Measurements from ENCODE around the gene ARMCX2. TPM values are rescaled to one million over a fixed set of nuclear protein-coding genes. Genes with fewer than 3 reads are reported as not detected.
"Not testable (repeated sequence)": the region's sequence is repeated elsewhere in the genome, so short reads cannot be mapped to it uniquely, and the experiment has no call there.

ARMCX2 gene
- total RNA-seq, 1 experiment from 2014 or later, result not detected

DNA sequence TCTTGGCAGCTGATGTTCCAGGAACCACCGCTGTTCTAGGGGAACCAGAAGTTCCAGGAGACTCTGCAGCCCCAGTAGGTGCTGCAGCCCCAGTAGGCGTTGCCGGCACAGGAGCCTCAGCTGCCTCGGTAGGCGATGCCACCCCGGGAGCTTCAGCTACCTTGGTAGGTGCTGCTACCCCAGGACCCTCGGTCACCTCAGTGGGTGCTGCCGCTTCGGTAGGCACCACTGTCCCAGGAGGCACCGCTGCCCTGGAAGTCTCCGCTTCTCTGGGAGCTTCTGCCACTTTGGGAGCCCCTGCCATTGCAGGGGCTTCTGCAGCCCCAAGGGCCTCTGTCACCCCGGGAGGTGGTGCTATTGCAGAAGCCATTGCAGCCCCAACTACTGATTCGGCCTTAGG, 2.8 kb downstream of the ARMCX2 start:
- H3K36me3 Mint-ChIP-seq (ENCODE audit: insufficient read depth, unreplicated experiment), result no peaks in the 10 kb centered on the region
- no peak overlapping the region for H3K27ac Mint-ChIP-seq (ENCODE audit: unreplicated experiment)
- no peak overlapping the region for H3K4me3 Mint-ChIP-seq (ENCODE audit: low read depth, unreplicated experiment)
- no peak for DNase-seq
- CTCF ChIA-PET, result no interaction called here
- no TSS peak for BruUV-seq (replicated peaks)
- no peaks in the 10 kb centered on the region for H3K9me3 Mint-ChIP-seq (ENCODE audit: low read depth, unreplicated experiment)
- peaks cover 26% of the 10 kb centered on the region for H3K27me3 Mint-ChIP-seq (ENCODE audit: unreplicated experiment)
- TF ChIP-seq, protein P1, sequence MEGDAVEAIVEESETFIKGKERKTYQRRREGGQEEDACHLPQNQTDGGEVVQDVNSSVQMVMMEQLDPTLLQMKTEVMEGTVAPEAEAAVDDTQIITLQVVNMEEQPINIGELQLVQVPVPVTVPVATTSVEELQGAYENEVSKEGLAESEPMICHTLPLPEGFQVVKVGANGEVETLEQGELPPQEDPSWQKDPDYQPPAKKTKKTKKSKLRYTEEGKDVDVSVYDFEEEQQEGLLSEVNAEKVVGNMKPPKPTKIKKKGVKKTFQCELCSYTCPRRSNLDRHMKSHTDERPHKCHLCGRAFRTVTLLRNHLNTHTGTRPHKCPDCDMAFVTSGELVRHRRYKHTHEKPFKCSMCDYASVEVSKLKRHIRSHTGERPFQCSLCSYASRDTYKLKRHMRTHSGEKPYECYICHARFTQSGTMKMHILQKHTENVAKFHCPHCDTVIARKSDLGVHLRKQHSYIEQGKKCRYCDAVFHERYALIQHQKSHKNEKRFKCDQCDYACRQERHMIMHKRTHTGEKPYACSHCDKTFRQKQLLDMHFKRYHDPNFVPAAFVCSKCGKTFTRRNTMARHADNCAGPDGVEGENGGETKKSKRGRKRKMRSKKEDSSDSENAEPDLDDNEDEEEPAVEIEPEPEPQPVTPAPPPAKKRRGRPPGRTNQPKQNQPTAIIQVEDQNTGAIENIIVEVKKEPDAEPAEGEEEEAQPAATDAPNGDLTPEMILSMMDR (IDR thresholded peaks at IDR 0.05; ENCODE audit: unreplicated experiment), result no peak
- no peaks in the 10 kb centered on the region for H3K4me1 Mint-ChIP-seq (ENCODE audit: low read depth, unreplicated experiment)
- intact Hi-C loops (cut with micrococcal nuclease; ENCODE audit: unreplicated experiment), result no loop called here

DNA sequence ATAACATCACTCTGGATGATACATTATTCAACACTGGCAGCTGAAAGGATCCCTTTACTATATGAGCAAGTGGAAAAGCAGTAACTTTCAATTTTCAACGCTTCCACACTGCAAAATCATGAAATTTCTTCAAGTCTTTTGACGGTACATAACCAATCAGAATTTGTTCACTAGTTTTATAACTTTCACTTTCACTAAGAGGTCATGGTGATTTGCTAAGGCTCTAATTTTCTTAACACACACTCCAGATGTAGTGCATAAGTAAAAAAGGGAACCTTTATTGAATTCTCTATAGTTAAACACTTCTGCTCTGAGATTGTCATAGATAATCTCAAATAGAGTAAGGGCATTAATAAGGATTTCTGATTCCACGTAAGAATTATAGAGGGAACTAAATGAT, 4.1 kb downstream of the ARMCX2 start:
- no peaks in the 10 kb centered on the region for H3K4me1 Mint-ChIP-seq (ENCODE audit: low read depth, unreplicated experiment)
- no peak overlapping the region for H3K4me3 Mint-ChIP-seq (ENCODE audit: low read depth, unreplicated experiment)
- TF ChIP-seq, protein P1 (IDR thresholded peaks at IDR 0.05; ENCODE audit: unreplicated experiment), result no peak
- DNase-seq, result no peak
- no peaks in the 10 kb centered on the region for H3K9me3 Mint-ChIP-seq (ENCODE audit: low read depth, unreplicated experiment)
- BruUV-seq (replicated peaks), result no TSS peak
- CTCF ChIA-PET, result no interaction called here
- intact Hi-C loops (cut with micrococcal nuclease; ENCODE audit: unreplicated experiment), result no loop called here
- peaks cover 14% of the 10 kb centered on the region for H3K27me3 Mint-ChIP-seq (ENCODE audit: unreplicated experiment)
- H3K27ac Mint-ChIP-seq (ENCODE audit: unreplicated experiment), result no peak overlapping the region
- no peaks in the 10 kb centered on the region for H3K36me3 Mint-ChIP-seq (ENCODE audit: insufficient read depth, unreplicated experiment)

DNA sequence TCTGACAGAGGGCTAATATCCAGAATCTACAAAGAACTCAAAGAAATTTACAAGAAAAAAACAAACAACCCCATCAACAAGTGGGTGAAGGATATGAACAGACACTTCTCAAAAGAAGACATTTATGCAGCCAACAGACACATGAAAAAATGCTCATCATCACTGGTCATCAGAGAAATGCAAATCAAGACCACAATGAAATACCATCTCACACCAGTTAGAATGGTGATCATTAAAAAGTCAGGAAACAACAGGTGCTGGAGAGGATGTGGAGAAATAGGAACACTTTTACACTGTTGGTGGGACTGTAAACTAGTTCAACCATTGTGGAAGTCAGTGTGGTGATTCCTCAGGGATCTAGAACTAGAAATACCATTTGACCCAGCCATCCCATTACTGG, 11.9 kb downstream of the ARMCX2 start:
- H3K4me1 Mint-ChIP-seq (ENCODE audit: low read depth, unreplicated experiment); H3K27ac Mint-ChIP-seq (ENCODE audit: unreplicated experiment); CTCF ChIA-PET; BruUV-seq (replicated peaks); H3K9me3 Mint-ChIP-seq (ENCODE audit: low read depth, unreplicated experiment); H3K4me3 Mint-ChIP-seq (ENCODE audit: low read depth, unreplicated experiment); H3K27me3 Mint-ChIP-seq (ENCODE audit: unreplicated experiment); DNase-seq; intact Hi-C loops (cut with micrococcal nuclease; ENCODE audit: unreplicated experiment); H3K36me3 Mint-ChIP-seq (ENCODE audit: insufficient read depth, unreplicated experiment): not testable (repeated sequence)

DNA sequence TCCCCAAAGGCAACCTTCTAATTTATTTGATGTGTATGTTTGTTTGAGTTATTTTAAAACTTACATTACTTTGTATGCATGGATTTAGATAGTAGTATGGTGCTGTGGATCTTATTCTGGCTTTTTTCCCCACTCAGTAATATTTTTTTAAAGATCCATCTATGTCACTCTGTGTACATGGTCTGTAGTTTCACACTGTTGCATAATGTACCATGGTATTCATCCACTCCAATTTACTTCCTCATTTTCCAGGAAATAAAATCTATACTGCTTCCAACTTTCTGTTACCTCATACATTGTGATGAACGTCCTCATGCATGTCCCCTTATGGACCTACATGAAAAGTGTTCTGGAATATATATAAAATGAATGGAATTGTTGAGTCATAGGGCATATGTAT, 17.6 kb downstream of the ARMCX2 start:
- DNase-seq, result no peak
- H3K27me3 Mint-ChIP-seq (ENCODE audit: unreplicated experiment), result no peaks in the 10 kb centered on the region
- no peak overlapping the region for H3K4me3 Mint-ChIP-seq (ENCODE audit: low read depth, unreplicated experiment)
- no peaks in the 10 kb centered on the region for H3K36me3 Mint-ChIP-seq (ENCODE audit: insufficient read depth, unreplicated experiment)
- H3K4me1 Mint-ChIP-seq (ENCODE audit: low read depth, unreplicated experiment), result no peaks in the 10 kb centered on the region
- CTCF ChIA-PET, result interaction anchor here (0.6 kb wide), 1 partner anchor 117 kb away, joined by 5 read pairs; no protein-coding TSS in a partner anchor
- BruUV-seq (replicated peaks), result no TSS peak
- TF ChIP-seq, protein P1 (IDR thresholded peaks at IDR 0.05; ENCODE audit: unreplicated experiment), result no peak
- intact Hi-C loops (cut with micrococcal nuclease; ENCODE audit: unreplicated experiment), result no loop called here
- no peak overlapping the region for H3K27ac Mint-ChIP-seq (ENCODE audit: unreplicated experiment)
- H3K9me3 Mint-ChIP-seq (ENCODE audit: low read depth, unreplicated experiment), result no peaks in the 10 kb centered on the region

DNA sequence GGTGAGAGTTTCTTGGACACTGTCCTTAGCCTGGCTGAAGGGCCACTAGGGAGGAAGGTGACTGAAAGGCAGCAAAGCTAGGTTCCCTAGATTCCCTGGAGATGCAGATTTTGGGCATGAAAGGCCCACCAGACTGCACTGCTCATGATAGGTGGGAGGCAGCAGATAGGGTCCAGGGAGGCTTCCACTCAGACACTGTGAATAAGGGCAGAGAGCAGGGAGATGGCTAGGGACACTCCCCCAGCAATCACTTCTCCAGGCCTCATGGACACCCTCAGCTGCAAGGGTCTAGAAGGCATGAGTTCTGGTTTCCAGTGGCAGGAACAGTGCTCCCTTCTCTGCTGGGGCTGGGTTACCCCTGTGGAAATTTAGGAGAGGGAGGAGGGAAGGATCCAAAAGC, 20.1 kb downstream of the ARMCX2 start:
- no peak for DNase-seq
- Mint-ChIP-seq H3K4me1 (ENCODE audit: low read depth, unreplicated experiment) (no peaks in the 10 kb centered on the region), H3K27me3 (ENCODE audit: unreplicated experiment) (no peaks in the 10 kb centered on the region), H3K27ac (ENCODE audit: unreplicated experiment) (no peak overlapping the region), H3K9me3 (ENCODE audit: low read depth, unreplicated experiment) (no peaks in the 10 kb centered on the region), H3K36me3 (ENCODE audit: insufficient read depth, unreplicated experiment) (no peaks in the 10 kb centered on the region), H3K4me3 (ENCODE audit: low read depth, unreplicated experiment) (no peak overlapping the region)
- TF ChIP-seq, protein P1 (IDR thresholded peaks at IDR 0.05; ENCODE audit: unreplicated experiment), result no peak
- BruUV-seq (replicated peaks), result no TSS peak
- CTCF ChIA-PET, result no interaction called here
- intact Hi-C loops (cut with micrococcal nuclease; ENCODE audit: unreplicated experiment), result no loop called here

All from Calu3 (cell line).